ENCODE results near the gene CCDC141.
"Not testable (repeated sequence)": the region's sequence is repeated elsewhere in the genome, so short reads cannot be mapped to it uniquely, and the experiment has no call there.

Gene CCDC141, protein sequence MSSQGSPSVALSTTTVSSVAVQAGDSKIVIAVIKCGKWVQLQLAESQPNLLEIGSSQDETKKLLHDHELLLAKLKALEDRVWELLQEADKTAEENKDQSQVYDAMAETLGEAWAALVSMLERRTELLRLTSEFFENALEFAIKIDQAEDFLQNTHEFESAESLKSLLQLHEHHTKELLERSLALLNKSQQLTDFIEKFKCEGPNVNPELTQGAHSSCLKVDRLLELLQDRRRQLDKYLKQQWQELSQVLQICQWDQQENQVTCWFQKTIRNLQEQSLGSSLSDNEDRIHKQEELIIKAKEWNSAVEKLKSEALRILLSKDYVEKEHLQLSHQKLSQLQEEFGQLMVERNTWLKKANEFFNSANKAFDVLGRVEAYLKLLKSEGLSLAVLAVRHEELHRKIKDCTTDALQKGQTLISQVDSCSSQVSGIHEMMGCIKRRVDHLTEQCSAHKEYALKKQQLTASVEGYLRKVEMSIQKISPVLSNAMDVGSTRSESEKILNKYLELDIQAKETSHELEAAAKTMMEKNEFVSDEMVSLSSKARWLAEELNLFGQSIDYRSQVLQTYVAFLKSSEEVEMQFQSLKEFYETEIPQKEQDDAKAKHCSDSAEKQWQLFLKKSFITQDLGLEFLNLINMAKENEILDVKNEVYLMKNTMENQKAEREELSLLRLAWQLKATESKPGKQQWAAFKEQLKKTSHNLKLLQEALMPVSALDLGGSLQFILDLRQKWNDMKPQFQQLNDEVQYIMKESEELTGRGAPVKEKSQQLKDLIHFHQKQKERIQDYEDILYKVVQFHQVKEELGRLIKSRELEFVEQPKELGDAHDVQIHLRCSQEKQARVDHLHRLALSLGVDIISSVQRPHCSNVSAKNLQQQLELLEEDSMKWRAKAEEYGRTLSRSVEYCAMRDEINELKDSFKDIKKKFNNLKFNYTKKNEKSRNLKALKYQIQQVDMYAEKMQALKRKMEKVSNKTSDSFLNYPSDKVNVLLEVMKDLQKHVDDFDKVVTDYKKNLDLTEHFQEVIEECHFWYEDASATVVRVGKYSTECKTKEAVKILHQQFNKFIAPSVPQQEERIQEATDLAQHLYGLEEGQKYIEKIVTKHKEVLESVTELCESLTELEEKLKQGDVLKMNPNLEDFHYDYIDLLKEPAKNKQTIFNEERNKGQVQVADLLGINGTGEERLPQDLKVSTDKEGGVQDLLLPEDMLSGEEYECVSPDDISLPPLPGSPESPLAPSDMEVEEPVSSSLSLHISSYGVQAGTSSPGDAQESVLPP (N-terminal part only)

DNA sequence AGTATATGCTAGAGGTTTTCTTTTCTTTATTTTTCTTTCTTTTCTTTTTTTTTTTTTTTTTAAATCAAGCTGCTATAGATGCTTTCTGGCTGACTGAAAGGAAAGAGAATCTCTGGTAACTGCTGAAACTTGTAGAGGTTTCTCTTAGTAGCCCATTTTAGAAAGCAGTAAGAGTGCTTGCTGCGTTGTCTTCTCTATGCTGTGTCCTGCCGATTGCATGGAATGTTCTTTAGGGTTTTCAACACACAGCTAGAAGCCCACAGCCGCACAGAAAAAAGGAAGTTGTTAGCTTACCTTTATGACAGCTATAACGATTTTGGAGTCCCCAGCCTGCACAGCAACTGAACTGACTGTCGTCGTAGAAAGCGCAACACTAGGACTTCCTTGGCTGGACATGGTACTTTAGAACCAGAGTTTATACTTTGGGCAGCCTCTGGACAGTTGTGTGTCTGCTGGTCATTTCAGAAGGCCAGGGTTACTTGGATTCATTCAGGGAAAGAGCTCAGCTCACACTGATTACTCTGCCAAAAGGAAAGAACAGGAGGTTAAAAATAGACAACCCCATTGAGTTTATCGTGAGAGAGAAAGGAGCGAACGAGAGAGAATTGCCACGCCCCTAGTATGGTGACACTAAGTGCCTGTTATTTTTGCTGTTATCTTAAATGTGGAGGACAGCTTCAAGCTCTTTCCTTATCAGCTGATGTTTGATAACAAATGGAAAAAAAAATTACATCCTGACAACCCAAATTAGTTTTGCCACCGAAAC lies at the start of gene CCDC141:
TSS of gene CCDC141 (minus strand) at position 592 of the 766 bp plus-strand sequence. CDS start at position 396, 196 bp downstream.
- no peak within 1 kb of the TSS for H3K4me3 ChIP-seq (replicated peaks; ENCODE audit: low read depth, low read length)
- DNase-seq (ENCODE audit: extremely low read depth, low read depth), result no peak
- TF ChIP-seq, protein P1, sequence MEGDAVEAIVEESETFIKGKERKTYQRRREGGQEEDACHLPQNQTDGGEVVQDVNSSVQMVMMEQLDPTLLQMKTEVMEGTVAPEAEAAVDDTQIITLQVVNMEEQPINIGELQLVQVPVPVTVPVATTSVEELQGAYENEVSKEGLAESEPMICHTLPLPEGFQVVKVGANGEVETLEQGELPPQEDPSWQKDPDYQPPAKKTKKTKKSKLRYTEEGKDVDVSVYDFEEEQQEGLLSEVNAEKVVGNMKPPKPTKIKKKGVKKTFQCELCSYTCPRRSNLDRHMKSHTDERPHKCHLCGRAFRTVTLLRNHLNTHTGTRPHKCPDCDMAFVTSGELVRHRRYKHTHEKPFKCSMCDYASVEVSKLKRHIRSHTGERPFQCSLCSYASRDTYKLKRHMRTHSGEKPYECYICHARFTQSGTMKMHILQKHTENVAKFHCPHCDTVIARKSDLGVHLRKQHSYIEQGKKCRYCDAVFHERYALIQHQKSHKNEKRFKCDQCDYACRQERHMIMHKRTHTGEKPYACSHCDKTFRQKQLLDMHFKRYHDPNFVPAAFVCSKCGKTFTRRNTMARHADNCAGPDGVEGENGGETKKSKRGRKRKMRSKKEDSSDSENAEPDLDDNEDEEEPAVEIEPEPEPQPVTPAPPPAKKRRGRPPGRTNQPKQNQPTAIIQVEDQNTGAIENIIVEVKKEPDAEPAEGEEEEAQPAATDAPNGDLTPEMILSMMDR (IDR thresholded peaks at IDR 0.05; ENCODE audit: low read depth, low read length, missing control alignments), result no peak

DNA sequence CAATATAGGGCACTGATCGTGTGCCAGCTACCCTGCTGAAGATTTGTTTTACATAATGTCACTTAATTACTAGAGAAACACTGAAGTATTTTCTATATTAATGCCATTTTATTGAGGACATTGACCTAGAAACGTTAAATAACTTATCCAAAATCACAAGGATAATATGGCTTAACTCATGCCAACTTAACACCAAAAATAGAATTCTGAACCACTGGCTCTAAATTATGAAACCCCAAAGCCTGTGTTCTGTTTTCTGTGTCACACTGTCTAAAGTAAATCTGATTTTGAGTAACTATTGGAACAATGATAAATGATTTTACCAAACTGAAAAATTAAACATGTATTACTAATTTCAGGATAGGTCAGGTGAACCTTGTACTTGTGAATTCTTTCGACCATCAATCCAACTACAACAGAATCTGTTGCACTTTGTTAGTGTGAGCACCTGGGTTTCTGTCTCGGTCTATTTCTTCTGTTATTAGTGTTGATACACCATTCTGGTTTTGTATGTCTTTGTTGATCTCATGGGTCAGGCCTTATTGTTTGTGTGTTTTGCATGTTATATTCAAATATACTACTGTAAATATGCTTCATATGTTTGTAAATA lies 48.2 kb upstream of the CCDC141 start:
- TF ChIP-seq, protein P1 (IDR thresholded peaks at IDR 0.05; ENCODE audit: low read depth, low read length, missing control alignments), result no peak
- no peak overlapping the region for H3K4me3 ChIP-seq (replicated peaks; ENCODE audit: low read depth, low read length)
- DNase-seq (ENCODE audit: extremely low read depth, low read depth), result no peak

DNA sequence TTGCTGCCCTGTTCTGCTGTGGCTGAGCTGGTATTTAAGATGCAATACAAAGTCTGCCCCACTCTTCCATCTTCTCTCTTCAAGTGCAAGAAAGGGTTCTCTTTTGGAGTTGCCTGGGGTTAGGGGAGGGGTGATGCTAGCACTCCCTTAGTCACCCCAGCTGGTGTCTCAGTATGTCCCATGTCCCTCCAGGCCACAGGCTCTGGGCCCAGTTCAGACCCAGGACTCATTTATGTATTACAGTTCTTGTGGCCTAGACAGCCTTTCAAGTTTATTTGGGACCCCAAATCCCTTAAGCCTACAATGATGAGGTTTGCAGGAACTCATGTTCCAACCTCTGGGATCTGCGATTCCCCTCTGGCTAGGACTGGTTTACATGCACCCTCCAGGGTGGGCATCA lies 47.2 kb upstream of the CCDC141 start:
- H3K4me3 ChIP-seq (replicated peaks; ENCODE audit: low read depth, low read length), result no peak overlapping the region
- DNase-seq (ENCODE audit: extremely low read depth, low read depth), result no peak
- TF ChIP-seq, protein P1 (IDR thresholded peaks at IDR 0.05; ENCODE audit: low read depth, low read length, missing control alignments), result no peak

DNA sequence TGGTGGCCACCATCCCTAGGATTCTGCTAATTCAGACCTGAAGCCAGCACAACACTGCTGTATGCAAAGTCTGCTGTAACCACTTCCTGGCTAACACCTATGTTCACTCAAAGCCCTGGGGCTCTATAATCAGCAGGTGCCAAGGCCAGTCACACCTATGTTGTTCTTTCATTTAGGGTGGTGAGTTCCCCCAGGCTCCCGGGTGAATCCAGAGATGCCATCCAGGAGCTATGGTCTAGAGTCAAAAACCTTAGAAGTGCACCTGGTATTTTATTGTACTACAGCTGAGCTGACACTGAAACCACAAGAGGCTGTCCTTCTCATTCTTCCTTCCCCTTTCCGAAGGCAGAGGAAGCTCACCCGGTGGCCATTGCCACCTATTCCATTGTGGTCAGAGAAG lies 46.2 kb upstream of the CCDC141 start:
- no peak overlapping the region for H3K4me3 ChIP-seq (replicated peaks; ENCODE audit: low read depth, low read length)
- no peak for DNase-seq (ENCODE audit: extremely low read depth, low read depth)
- TF ChIP-seq, protein P1 (IDR thresholded peaks at IDR 0.05; ENCODE audit: low read depth, low read length, missing control alignments), result no peak

DNA sequence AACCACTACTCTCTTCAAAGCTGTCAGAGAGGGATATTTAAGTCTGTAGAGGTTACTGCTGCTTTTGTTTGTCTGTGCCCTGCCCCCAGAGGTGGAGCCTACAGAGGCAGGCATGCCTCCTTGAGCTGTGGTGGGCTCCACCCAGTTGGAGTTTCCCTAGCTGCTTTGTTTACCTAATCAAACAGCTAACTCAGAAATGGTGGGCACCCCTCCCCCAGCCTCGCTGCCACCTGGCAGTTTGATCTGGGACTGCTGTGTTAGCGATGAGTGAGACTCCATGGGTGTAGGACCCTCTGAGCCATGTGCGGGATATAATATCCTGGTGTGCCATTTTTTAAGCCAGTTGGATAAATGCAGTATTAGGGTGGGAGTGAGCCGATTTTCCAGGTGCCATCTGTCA lies 43.0 kb upstream of the CCDC141 start:
- not testable (repeated sequence) for DNase-seq (ENCODE audit: extremely low read depth, low read depth); H3K4me3 ChIP-seq (replicated peaks; ENCODE audit: low read depth, low read length)

DNA sequence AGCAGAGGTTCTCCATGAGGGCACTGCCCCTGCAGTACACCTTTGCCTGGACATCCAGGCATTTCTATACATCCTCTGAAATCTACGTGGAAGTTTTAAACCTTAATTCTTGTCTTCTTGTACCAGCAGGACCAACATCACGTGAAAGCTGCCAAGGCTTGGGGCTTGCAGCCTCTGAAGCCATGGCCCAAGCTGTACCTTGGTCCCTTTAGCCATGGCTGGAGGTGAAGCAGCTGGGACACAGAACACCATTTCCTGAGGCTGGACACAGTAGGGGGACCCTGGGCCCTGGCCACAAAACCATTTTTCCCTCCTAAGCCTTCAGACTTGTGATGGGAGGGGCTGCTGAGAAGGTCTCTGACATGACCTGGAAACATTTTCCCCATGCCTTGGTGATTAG lies 32.8 kb upstream of the CCDC141 start:
- TF ChIP-seq, protein P1 (IDR thresholded peaks at IDR 0.05; ENCODE audit: low read depth, low read length, missing control alignments), result no peak
- DNase-seq (ENCODE audit: extremely low read depth, low read depth), result no peak
- H3K4me3 ChIP-seq (replicated peaks; ENCODE audit: low read depth, low read length), result no peak overlapping the region

All from HFF-Myc (cell line).